HG03520 (cell line): Measurements from ENCODE around the gene ZNF420.

ENCODE experiments used
- ATAC-seq: cut with Tn5 transposase; IDR thresholded peaks from one replicate; pipeline ENCODE4 v1.9.1; 2021; ENCODE audit warnings: mild to moderate bottlenecking, moderate library complexity; ENCODE audit not compliant: unreplicated experiment

Gene ZNF420

GRCh38 chr19:37136111-37136510 lies 57.9 kb downstream of the ZNF420 start:
- ATAC-seq = no peak

- ATAC-seq = no peak
Measured at GRCh38 chr19:37148214-37148613, 70.0 kb downstream of the ZNF420 start.

- ATAC-seq = no peak
Measured at GRCh38 chr19:37160153-37160552, 81.9 kb downstream of the ZNF420 start.

GRCh38 chr19:37165635-37166034 lies 87.4 kb downstream of the ZNF420 start:
- no peak for ATAC-seq

GRCh38 chr19:37172368-37173366 lies 94.4 kb downstream of the ZNF420 start, which contains the start of gene ZNF585A:
TSS of gene ZNF585A (minus strand) at chr19:37172695. CDS start at chr19:37169910, 2,785 bp downstream.
- peak; percentile 99 for ATAC-seq
